Fibroblast of lung (primary cell): ENCODE data around the gene P2RY6. TPM values are rescaled to one million over a fixed set of nuclear protein-coding genes. Genes with fewer than 3 reads are reported as not detected.

Experiments used
- DNase-seq, 2 donors: peaks; one replicate each; pipeline versions ENCODE4 v3.0.0 to v3.0.0-alpha.2; 2010; ENCODE audit warnings: low read depth in 2 of 2
- H2AFZ ChIP-seq: 2 replicates; pipeline ENCODE4 v1.5.1; 2012; ENCODE audit warnings: low read length, control low read depth, inconsistent platforms
- H3K27ac ChIP-seq: 2 replicates; pipeline ENCODE4 v1.5.1; 2011; ENCODE audit warnings: low read length, control low read depth; ENCODE audit not compliant: insufficient read depth
- H3K27me3 ChIP-seq: 2 replicates; pipeline ENCODE4 v1.5.1; 2011; ENCODE audit warnings: mild to moderate bottlenecking, low read length; ENCODE audit not compliant: control insufficient read depth, insufficient read depth
- H3K36me3 ChIP-seq: 2 replicates; pipeline ENCODE4 v1.5.1; 2011; ENCODE audit warnings: low read length; ENCODE audit not compliant: control insufficient read depth, insufficient read depth
- H3K4me1 ChIP-seq: 2 replicates; pipeline ENCODE4 v1.5.1; 2011; ENCODE audit warnings: low read length; ENCODE audit not compliant: control insufficient read depth, insufficient read depth; ENCODE audit errors: extremely low read depth
- H3K4me2 ChIP-seq: 2 replicates; pipeline ENCODE4 v1.5.1; 2011; ENCODE audit warnings: low read length, control low read depth; ENCODE audit not compliant: insufficient read depth; ENCODE audit errors: extremely low read depth
- H3K4me3 ChIP-seq, 4 experiments: fragments of 200-600 bp in 1 of 4; sonication (generic) in 1 of 4; replicated peaks in 1 of 4; 2 replicates each; pipeline ENCODE4 v1.5.1; 2011 to 2016; ENCODE audit warnings: low read length in 4 of 4, low read depth in 3 of 4, mild to moderate bottlenecking in 3 of 4, control low read depth in 2 of 4, inconsistent platforms in 1 of 4, mixed read lengths in 1 of 4; ENCODE audit not compliant: insufficient read depth in 1 of 4; ENCODE audit errors: control extremely low read depth in 1 of 4
- H3K79me2 ChIP-seq: 2 replicates; pipeline ENCODE4 v1.5.1; 2012; ENCODE audit warnings: mild to moderate bottlenecking, low read length, inconsistent platforms; ENCODE audit not compliant: control insufficient read depth, insufficient read depth
- H3K9ac ChIP-seq: 2 replicates; pipeline ENCODE4 v1.5.1; 2011; ENCODE audit warnings: mild to moderate bottlenecking, low read length, control low read depth; ENCODE audit not compliant: insufficient read depth
- H3K9me3 ChIP-seq: 2 replicates; pipeline ENCODE4 v1.5.1; 2012; ENCODE audit warnings: low read depth, low read length; ENCODE audit not compliant: control insufficient read depth, insufficient read depth
- H4K20me1 ChIP-seq: 2 replicates; pipeline ENCODE4 v1.5.1; 2011; ENCODE audit warnings: low read length; ENCODE audit not compliant: control insufficient read depth, insufficient read depth; ENCODE audit errors: extremely low read depth
- CTCF ChIP-seq, 2 donors: IDR thresholded peaks in 1 of 2; conservative IDR thresholded peaks in 1 of 2; 1 replicate in 1 of 2; 2 replicates in 1 of 2; pipeline ENCODE4 v1.5.1; 2011 to 2012; ENCODE audit warnings: low read length in 2 of 2, control low read depth in 1 of 2, inconsistent platforms in 1 of 2, low read depth in 1 of 2, mild to moderate bottlenecking in 1 of 2
- EZH2 ChIP-seq: IDR thresholded peaks from 2 replicates; pipeline ENCODE4 v1.5.1; 2012; ENCODE audit warnings: low read length, control low read depth, mild to moderate bottlenecking; ENCODE audit errors: missing control alignments
- polyA plus RNA-seq, 2 donors: library from polyadenylated mRNA; depleted of rRNA in 1 of 2; stranded (reverse) in 1 of 2; unstranded in 1 of 2; fragments of >200 nt; gene quantifications; 2 replicates each; pipeline ENCODE4 v1.2.1, GENCODE V29; 2011 to 2012; ENCODE audit warnings: missing spikeins in 1 of 2
- total RNA-seq: library from RNA; depleted of rRNA; stranded (reverse); fragments of >200 nt; gene quantifications from 2 replicates; pipeline ENCODE4 v1.2.1, GENCODE V29; 2014

Gene P2RY6
- total and polyA plus RNA-seq, 2 donors (not counting 1 experiment from before 2014, with no cell fraction given): 0.12 to 0.33 TPM

DNA sequence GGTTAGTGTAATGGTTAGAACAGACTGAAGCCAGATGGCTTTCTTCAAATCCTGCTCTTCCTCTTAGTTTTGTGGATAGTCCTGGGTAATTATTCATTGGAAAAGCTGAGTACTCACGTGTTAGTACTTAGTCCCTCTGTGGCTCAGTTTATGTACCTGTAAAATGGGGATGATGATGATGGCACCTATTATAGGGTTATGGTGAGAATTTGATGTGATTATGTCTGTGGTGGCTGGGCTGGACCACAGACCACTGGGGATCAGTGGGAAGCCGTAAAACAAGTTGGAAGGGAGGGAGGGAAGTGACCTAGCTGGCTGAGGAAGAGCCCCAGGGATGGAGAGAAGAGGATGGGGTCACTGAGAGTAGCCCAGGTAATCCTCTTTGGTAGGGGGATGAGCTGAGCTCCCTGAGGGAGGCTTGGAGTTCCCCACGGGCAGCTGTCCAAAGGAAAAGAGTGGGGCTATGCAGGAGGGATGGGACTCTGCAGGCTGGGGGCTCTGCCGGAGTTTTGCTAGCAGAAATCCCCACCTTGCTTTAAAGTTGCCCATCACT lies 55.8 kb downstream of the P2RY6 start:
- no peak for DNase-seq
- H3K36me3 ChIP-seq: no peaks in the 10 kb centered on the region
- peaks cover 83% of the 10 kb centered on the region for H3K4me1 ChIP-seq
- H3K27me3 ChIP-seq: no peaks in the 10 kb centered on the region
- no peak overlapping the region for H3K4me2 ChIP-seq
- no peak overlapping the region for H2AFZ ChIP-seq
- no peak for TF ChIP-seq CTCF (conservative IDR thresholded peaks at IDR 0.05 in 1 of 2, IDR thresholded peaks at IDR 0.05 in 1 of 2; ENCODE audit: low read depth in 1 of 2, low read length in 2 of 2)
- TF ChIP-seq EZH2: no peak
- peaks cover 88% of the 10 kb centered on the region for H3K79me2 ChIP-seq
- H3K9ac ChIP-seq: no peak overlapping the region
- H4K20me1 ChIP-seq: no peaks in the 10 kb centered on the region
- peak overlapping the region; percentile 44 for H3K27ac ChIP-seq
- H3K9me3 ChIP-seq: no peaks in the 10 kb centered on the region
- no peak overlapping the region for H3K4me3 ChIP-seq

- Histone ChIP-seq H3K27ac (peak overlapping the region; percentile 64), H3K36me3 (no peaks in the 10 kb centered on the region), H3K79me2 (peaks cover 87% of the 10 kb centered on the region), H3K27me3 (no peaks in the 10 kb centered on the region), H2AFZ (no peak overlapping the region), H3K4me3 (no peak overlapping the region), H4K20me1 (no peaks in the 10 kb centered on the region), H3K9me3 (no peaks in the 10 kb centered on the region), H3K4me2 (no peak overlapping the region), H3K4me1 (peaks cover 82% of the 10 kb centered on the region), H3K9ac (no peak overlapping the region)
- DNase-seq: peak; percentile 48 to 56
- TF ChIP-seq EZH2: no peak
- peak; percentile 53 to 68 for TF ChIP-seq CTCF (conservative IDR thresholded peaks at IDR 0.05 in 1 of 2, IDR thresholded peaks at IDR 0.05 in 1 of 2; ENCODE audit: low read depth in 1 of 2, low read length in 2 of 2)
These were observed 58.5 kb downstream of the P2RY6 start for GRCh38 chr11:73330569-73331093.

DNA sequence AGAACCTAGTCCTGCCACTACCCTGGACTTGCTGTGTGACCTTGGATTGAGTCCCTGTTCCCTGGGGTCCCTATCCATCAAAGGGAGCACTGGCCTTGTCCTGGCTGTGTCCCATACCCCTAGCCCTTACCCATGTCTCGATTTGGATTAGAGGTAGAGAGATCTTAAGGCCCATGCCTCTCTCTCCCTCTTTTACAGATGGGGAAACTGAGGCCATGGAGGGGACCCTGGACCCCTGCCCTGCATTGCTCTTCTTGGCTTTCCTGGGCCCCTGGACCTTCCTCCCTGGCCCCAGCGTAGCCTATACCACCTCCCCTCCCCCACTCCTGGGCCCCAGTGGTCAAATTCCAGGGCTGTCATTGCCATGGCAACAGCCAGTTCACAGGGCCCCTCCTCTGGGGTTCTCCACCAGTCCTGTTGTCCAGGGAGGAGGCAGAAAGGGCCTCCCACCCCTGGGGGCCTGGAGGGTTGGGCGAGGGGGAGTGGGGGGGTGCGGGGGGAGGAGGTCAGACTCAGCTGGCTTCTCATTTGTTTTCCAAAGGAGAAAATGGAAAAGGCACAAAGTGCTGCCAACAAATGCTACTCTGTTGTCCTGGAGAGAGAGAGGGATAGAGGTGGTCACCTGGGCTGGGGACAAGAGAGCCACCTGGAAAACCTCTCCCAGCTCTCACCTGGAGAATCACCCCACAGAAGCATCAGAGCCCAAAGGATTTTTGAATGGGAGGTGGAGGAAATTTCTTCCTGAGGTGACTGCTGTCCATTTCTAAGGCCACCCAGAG lies 59.2 kb downstream of the P2RY6 start:
- H3K4me3 ChIP-seq: no peak overlapping the region
- H3K9me3 ChIP-seq: no peaks in the 10 kb centered on the region
- H4K20me1 ChIP-seq: no peaks in the 10 kb centered on the region
- peaks cover 87% of the 10 kb centered on the region for H3K79me2 ChIP-seq
- H3K36me3 ChIP-seq: no peaks in the 10 kb centered on the region
- peak; percentile 45 to 70 for DNase-seq
- no peaks in the 10 kb centered on the region for H3K27me3 ChIP-seq
- H2AFZ ChIP-seq: no peak overlapping the region
- H3K4me1 ChIP-seq: peaks cover 76% of the 10 kb centered on the region
- TF ChIP-seq EZH2 (no peak), CTCF (conservative IDR thresholded peaks at IDR 0.05 in 1 of 2, IDR thresholded peaks at IDR 0.05 in 1 of 2; ENCODE audit: low read depth in 1 of 2, low read length in 2 of 2) (no peak)
- no peak overlapping the region for H3K4me2 ChIP-seq
- H3K27ac ChIP-seq: peak overlapping the region; percentile 87
- peak overlapping the region; percentile 29 for H3K9ac ChIP-seq
